ENCODE data around the gene FKBP1A.
"Not testable (repeated sequence)": the region's sequence is repeated elsewhere in the genome, so short reads cannot be mapped to it uniquely, and the experiment has no call there.

Gene FKBP1A

DNA sequence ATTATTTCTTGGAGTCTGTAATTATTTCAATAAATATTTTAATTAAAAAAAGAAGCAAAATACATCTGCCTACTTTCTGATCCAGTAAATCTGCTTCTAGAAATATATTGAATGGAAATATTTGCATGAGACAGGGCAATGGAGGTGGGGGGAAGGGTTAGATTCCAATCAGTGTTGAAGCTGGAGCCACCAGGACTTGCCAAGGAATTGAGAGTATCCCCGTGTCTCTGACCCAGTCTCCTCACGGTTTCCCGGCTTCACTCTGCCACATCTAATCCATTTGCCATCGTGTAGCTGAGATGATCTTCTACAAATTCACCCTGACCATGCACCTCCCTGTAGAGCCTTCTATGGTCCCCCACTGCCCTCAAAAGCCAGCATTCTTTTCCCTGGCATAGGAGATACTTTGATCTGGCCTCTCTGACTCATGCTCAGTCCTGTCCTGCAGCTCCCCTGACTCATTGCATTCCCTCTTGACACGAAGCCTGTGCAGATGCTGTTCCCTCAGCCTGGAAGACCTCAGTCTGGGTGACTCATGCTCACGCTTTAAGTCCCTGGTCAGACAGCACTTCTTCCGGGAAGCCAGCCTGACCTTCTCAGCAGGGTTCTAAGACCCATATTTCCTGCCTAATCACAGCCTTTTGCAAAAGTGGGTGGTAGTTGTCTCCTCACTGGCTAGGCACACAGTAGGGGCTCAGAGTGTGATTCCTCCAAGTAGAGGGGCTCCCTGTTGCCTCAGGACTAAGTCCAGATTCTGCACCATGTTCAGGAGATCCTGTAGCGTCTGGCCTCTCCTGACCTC lies 23.0 kb upstream of the FKBP1A start:
- no peak for DNase-seq (ENCODE audit: insufficient read length)
- TF ChIP-seq POLR2A (IDR thresholded peaks at IDR 0.05; ENCODE audit: low read depth, low read length) (no peak), TAF1 (IDR thresholded peaks at IDR 0.05; ENCODE audit: borderline replicate concordance, low read depth, low read length) (no peak), POLR2AphosphoS5 (IDR thresholded peaks at IDR 0.05; ENCODE audit: low read depth, low read length) (no peak)
- FAIRE-seq = no peak

DNA sequence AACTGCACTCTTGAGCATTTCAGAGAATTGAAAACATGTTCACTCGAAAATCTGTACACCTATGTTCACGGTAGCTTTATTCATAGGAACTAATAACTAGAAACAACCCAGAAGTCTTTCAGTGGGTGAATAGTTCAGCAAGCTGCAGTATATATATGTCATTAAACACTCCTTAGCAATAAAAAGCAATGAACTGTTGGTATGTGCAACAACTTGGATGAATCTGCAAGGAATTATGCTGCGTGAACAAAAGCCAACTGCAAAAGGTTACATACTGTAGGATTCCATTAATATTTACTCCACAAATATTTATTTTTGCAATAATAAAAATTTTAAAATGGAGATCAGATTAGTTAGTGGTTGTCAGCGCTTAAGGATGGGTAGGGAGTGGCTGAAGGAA lies 22.1 kb upstream of the FKBP1A start:
- FAIRE-seq = no peak
- DNase-seq (ENCODE audit: insufficient read length) = no peak
- TF ChIP-seq TAF1 (IDR thresholded peaks at IDR 0.05; ENCODE audit: borderline replicate concordance, low read depth, low read length) (no peak), POLR2A (IDR thresholded peaks at IDR 0.05; ENCODE audit: low read depth, low read length) (no peak), POLR2AphosphoS5 (IDR thresholded peaks at IDR 0.05; ENCODE audit: low read depth, low read length) (no peak)

DNA sequence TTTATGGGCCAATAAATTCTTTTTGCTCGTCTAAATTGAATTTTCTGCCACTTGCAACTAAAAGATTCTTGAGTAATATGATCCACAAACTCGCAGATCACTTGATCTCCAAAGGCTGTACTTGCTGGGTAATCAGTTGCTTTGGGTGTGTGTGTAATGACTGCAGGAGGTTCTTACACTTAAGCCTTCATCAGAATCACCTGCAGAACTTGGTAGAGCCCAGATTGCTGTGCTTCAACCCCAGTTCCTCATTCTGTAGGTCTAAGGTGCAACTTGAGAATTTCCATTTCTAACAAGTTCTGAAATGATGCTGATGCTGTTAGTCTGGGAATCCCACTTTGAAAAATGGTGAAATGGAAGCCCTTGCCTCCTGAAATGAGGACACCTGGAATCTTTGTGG lies 12.9 kb upstream of the FKBP1A start:
- no peak for FAIRE-seq
- no peak for DNase-seq (ENCODE audit: insufficient read length)
- TF ChIP-seq POLR2A (IDR thresholded peaks at IDR 0.05; ENCODE audit: low read depth, low read length) (no peak), TAF1 (IDR thresholded peaks at IDR 0.05; ENCODE audit: borderline replicate concordance, low read depth, low read length) (no peak), POLR2AphosphoS5 (IDR thresholded peaks at IDR 0.05; ENCODE audit: low read depth, low read length) (no peak)

DNA sequence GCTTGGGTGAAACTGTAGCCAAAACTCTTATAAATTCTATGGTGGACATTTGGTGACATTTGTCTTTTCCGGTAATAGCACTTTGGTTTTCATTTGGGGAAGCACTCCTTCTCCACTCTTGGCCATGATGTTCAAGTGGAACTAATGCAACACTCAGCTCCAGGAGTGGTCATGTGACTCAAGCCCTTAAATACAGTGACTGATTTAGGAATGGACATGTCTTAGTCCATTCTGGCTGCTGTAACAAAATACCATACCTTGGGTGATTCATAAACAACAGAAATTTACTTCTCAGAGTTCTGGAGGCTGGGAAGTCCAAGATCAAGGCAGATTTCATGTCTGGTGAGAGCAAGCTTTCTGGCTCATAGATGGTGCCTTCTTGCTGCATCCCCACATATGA lies 10.8 kb upstream of the FKBP1A start:
- TF ChIP-seq POLR2AphosphoS5 (IDR thresholded peaks at IDR 0.05; ENCODE audit: low read depth, low read length) = no peak
- no peak for TF ChIP-seq POLR2A (IDR thresholded peaks at IDR 0.05; ENCODE audit: low read depth, low read length)
- TF ChIP-seq TAF1 (IDR thresholded peaks at IDR 0.05; ENCODE audit: borderline replicate concordance, low read depth, low read length) = no peak
- FAIRE-seq = no peak
- DNase-seq (ENCODE audit: insufficient read length) = no peak

DNA sequence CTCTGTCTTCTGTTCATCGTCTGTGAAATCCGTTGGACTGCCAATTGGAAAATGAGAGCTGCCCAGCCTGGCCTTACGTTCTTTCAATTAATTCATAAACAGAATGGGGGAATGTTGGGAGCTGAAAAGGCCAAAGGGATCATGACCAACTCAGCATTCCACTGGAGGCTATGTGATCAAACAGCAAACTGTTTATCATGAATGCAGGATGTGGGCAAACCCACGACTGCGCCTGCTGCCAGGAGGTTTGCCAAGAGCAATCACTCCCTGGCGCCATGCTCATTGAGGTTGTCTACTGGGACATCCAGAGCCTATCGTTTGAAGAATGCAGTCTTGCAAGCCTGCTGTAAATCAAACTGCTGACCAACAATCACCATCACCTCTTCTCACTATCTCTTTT lies 9.3 kb upstream of the FKBP1A start:
- no peak for FAIRE-seq
- no peak for DNase-seq (ENCODE audit: insufficient read length)
- no peak for TF ChIP-seq TAF1 (IDR thresholded peaks at IDR 0.05; ENCODE audit: borderline replicate concordance, low read depth, low read length)
- no peak for TF ChIP-seq POLR2A (IDR thresholded peaks at IDR 0.05; ENCODE audit: low read depth, low read length)
- TF ChIP-seq POLR2AphosphoS5 (IDR thresholded peaks at IDR 0.05; ENCODE audit: low read depth, low read length) = no peak

DNA sequence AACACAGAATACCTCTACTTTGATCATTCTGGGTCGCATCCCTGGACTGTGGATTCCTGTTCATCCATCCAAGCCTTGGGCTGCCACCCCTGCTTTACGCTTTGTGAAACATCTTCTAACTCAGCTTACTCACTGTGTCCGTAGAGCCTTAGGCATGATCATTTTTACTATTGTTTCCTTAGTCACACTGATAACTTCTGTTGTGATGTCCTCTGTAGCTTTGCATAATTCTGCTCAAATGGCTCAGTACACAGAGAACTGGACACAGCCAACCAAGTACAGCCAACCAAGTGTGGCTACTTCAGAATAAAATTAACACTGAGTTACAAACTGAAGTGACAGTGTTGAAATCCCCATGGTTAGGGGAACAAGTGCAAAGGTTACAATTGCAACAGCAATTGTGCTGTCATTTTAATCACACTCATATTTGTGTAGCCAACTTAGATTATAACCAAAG lies 8.6 kb upstream of the FKBP1A start:
- FAIRE-seq = no peak
- TF ChIP-seq POLR2AphosphoS5 (IDR thresholded peaks at IDR 0.05; ENCODE audit: low read depth, low read length) (no peak), POLR2A (IDR thresholded peaks at IDR 0.05; ENCODE audit: low read depth, low read length) (no peak), TAF1 (IDR thresholded peaks at IDR 0.05; ENCODE audit: borderline replicate concordance, low read depth, low read length) (no peak)
- DNase-seq (ENCODE audit: insufficient read length) = no peak

DNA sequence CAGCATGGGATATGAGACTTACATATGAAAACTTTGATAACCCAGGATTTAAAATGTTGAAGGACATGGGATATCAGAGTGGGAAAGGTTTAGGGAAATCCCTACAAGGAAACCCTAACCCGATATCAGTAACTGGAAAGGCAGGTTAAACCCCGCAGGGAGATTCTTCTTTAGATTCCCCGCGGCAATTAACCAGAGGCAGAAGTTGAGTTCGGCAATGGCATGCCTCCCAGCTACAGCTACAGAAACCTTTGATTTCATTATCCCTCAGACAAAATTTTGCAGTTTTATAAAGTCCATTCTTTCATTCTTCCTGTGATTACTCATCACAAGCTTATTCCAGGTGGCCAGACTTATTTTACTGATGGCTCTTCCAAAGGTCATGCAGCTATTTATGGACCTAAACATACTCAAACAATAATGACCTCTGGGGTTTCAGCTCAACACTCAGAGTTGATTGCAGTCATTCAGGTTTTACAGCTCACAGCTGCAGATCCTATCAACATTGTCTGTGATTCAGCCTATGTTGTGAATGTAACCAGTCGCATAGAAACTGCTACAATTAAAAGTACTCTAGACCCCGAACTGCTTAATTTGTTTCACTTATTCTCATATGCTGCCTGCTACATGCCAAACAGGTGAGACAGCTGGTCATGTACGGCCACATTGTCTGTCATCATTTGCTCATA lies 7.0 kb upstream of the FKBP1A start:
- FAIRE-seq; DNase-seq (ENCODE audit: insufficient read length): not testable (repeated sequence)

DNA sequence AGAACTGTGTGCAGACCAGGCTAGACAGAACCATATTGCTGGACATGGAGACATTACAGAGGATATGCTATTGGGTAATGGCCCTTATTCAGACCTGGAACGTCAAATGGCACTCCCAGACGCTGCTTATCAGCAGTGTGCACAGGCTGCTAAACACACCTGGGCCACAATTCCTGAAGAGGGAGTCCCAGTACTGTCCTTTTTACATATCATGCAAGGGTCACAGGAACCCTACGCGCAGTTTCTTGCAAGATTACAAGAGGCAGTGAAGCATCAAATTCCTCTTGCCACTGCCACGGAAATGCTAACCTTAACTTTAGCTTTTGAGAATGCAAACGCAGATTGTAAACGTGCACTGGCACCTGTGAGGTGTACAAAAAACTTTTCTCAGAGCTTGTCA lies 5.3 kb upstream of the FKBP1A start:
- DNase-seq (ENCODE audit: insufficient read length); FAIRE-seq: not testable (repeated sequence)

DNA sequence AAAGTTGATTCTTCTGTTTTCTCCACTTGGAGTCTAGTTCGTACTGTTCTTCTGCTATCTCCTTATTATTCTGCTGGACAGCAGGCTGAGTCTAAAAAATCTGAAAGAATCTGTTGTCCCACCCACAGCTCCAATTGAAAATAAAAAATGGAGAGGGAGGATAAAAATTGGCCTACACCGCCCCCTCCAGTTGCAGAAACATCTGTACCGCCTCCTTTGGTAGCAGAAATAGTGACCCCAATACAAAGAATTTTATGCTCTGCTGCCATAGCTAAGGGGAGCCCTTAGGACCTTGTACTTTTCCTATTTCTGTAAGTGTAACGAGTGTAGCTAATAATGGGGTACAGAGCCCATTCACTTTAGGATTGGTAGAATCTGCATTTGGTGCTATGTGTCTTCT lies 4.9 kb upstream of the FKBP1A start:
- FAIRE-seq = no peak
- TF ChIP-seq TAF1 (IDR thresholded peaks at IDR 0.05; ENCODE audit: borderline replicate concordance, low read depth, low read length) = no peak
- no peak for TF ChIP-seq POLR2A (IDR thresholded peaks at IDR 0.05; ENCODE audit: low read depth, low read length)
- no peak for TF ChIP-seq POLR2AphosphoS5 (IDR thresholded peaks at IDR 0.05; ENCODE audit: low read depth, low read length)
- DNase-seq (ENCODE audit: insufficient read length) = no peak

DNA sequence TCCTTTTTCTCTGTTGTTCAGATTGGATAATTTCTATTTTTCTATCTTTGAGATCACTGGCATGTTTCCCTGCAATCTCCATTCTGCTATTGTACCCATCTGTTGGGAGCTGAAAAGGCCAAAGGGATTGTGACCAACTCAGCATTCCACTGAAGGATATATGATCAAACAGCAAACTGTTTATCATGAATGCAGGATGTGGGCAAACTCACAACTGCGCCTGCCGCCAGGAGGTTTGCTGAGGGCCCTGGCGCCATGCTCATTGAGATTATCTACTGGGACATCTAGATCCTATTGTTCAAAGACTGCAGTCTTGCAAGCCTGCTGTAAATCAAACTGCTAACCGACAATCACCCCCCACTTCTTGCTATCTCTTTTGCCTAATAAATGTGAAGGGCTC lies 3.8 kb upstream of the FKBP1A start:
- no peak for DNase-seq (ENCODE audit: insufficient read length)
- no peak for TF ChIP-seq POLR2AphosphoS5 (IDR thresholded peaks at IDR 0.05; ENCODE audit: low read depth, low read length)
- no peak for TF ChIP-seq TAF1 (IDR thresholded peaks at IDR 0.05; ENCODE audit: borderline replicate concordance, low read depth, low read length)
- TF ChIP-seq POLR2A (IDR thresholded peaks at IDR 0.05; ENCODE audit: low read depth, low read length) = no peak
- FAIRE-seq = no peak

DNA sequence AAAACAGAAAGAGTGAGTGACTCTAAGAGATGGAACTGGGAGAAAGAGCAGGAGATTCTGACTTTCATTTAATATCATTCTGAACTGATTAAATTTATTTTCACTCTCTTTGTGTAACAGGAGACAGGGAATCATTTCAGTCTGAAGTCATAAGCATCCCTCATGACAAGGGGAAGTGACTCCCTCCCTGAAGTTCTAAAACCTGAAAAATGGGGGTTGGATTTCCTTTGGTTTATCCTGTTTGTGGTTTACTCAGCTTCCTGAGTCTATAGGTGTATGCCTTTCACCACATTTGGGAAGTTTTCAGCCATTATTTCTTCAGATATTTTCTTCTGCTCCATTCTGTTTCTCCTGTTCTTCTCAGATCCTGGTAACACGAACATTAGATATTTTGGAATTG lies 3.4 kb upstream of the FKBP1A start:
- no peak for DNase-seq (ENCODE audit: insufficient read length)
- FAIRE-seq = no peak

DNA sequence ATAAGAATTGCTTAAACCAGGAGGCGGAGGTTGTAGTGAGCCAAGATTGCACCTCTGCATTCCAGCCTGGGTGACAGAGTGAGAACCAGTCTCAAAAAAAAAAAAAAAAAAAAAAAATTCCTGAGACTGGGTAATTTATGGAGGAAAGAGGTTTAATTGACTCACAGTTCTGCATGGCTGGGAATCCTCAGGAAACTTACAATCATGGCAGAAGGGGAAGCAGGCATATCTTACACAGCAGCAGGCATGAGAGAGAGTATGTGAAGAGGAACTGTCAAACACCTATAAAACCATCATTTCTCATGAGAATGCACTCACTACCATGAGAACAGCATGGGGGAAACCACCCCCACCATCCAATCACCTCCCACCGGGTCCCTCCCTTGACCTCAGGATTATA lies 1.8 kb upstream of the FKBP1A start:
- FAIRE-seq (no peak), DNase-seq (ENCODE audit: insufficient read length) (no peak)
- no peak for TF ChIP-seq POLR2AphosphoS5 (IDR thresholded peaks at IDR 0.05; ENCODE audit: low read depth, low read length)
- TF ChIP-seq TAF1 (IDR thresholded peaks at IDR 0.05; ENCODE audit: borderline replicate concordance, low read depth, low read length) = no peak
- no peak for TF ChIP-seq POLR2A (IDR thresholded peaks at IDR 0.05; ENCODE audit: low read depth, low read length)

More for the DNA sequence above, 3.4 kb upstream of the FKBP1A start:
- no peak for TF ChIP-seq POLR2A (IDR thresholded peaks at IDR 0.05; ENCODE audit: low read depth, low read length)
- no peak for TF ChIP-seq TAF1 (IDR thresholded peaks at IDR 0.05; ENCODE audit: borderline replicate concordance, low read depth, low read length)
- no peak for TF ChIP-seq POLR2AphosphoS5 (IDR thresholded peaks at IDR 0.05; ENCODE audit: low read depth, low read length)

Data from GM12892 (cell line).